ENCODE results near the gene HPCAL1. TPM values are rescaled to one million over a fixed set of nuclear protein-coding genes. Genes with fewer than 3 reads are reported as not detected.

HPCAL1 gene
- total and polyA plus RNA-seq, 2 of the 8 experiments (the other 6 are each of a cell fraction or from before 2014, with no cell fraction given), result 5.8 to 8.6 TPM

DNA sequence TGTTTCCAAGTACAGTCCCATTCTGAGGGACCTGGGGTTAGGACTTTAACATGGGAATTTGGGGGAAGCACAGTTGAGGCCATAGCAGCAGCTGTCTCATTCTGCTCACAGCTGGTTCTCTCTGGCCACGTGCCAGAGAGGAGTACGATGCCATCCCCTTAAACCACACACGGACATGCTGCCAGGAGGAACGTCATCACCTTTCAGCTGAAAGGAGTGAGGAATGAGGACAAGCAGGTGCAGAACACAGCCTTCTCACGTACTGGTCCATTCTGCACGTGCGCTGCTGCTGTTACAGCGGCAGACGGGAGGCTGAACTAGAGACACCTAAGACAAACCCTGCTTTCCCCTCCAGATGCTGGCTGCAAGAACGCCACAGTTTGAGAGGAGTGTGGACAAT is 111.9 kb downstream of the HPCAL1 start:
- Histone ChIP-seq H2AK5ac (ENCODE audit: low read depth, low read length) (0 out of 2 replicates have a peak overlapping the region, but pooled peaks have one; percentile 70), H2BK5ac (ENCODE audit: low read depth, low read length) (no peak overlapping the region), H4K5ac (ENCODE audit: insufficient read length, low read depth, low read length) (no peak overlapping the region), H3K56ac (replicated peaks; ENCODE audit: insufficient read length, low read depth, low read length) (no peak overlapping the region), H3K9me3 (ENCODE audit: insufficient read depth in 2 of 2, low read depth in 1 of 2, low read length in 1 of 2) (0 out of 4 replicates have a peak, but pooled peaks cover 0 to 2% of the 10 kb centered on the region in 2 experiments), H4K91ac (replicated peaks; ENCODE audit: insufficient read length, low read length) (no peak overlapping the region), H3K27me3 (replicated peaks in 1 of 4; ENCODE audit: control insufficient read depth in 3 of 4, extremely low read depth in 1 of 4, insufficient read depth in 3 of 4, low read length in 3 of 4) (no peaks in the 10 kb centered on the region), H4K20me1 (replicated peaks in 1 of 2; ENCODE audit: control insufficient read depth in 1 of 2, insufficient read depth in 2 of 2, low read length in 2 of 2) (no peaks in the 10 kb centered on the region), H3K14ac (ENCODE audit: insufficient read length) (no peak overlapping the region), H3K18ac (ENCODE audit: extremely low read depth, low read length) (no peak overlapping the region), H2BK20ac (ENCODE audit: low read length) (no peak overlapping the region), H3K4me1 (replicated peaks in 1 of 4; ENCODE audit: control insufficient read depth in 3 of 4, insufficient read depth in 4 of 4, low read length in 3 of 4) (no peaks in the 10 kb centered on the region; a peak in 1 of 7 replicates), H3K79me2 (ENCODE audit: control insufficient read depth in 1 of 2, insufficient read depth in 2 of 2, low read length in 2 of 2) (no peaks in the 10 kb centered on the region), H4K8ac (ENCODE audit: extremely low read depth, insufficient read depth, low read length) (no peak overlapping the region), H3K36me3 (ENCODE audit: control insufficient read depth in 2 of 4, insufficient read depth in 4 of 4, low read length in 3 of 4) (no peaks in the 10 kb centered on the region), H2AFZ (ENCODE audit: low read length) (no peak overlapping the region), H3K27ac (ENCODE audit: low read depth, low read length) (no peak overlapping the region), H2BK120ac (replicated peaks; ENCODE audit: low read depth, low read length) (no peak overlapping the region), H3K4me2 (ENCODE audit: insufficient read depth in 1 of 2, low read depth in 2 of 2, low read length in 2 of 2) (no peak overlapping the region), H3K23me2 (ENCODE audit: low read depth, low read length) (no peaks in the 10 kb centered on the region), H3K9ac (replicated peaks in 1 of 4; ENCODE audit: extremely low read depth in 1 of 4, low read depth in 3 of 4, low read length in 3 of 4) (no peak overlapping the region), H3K79me1 (ENCODE audit: low read depth, low read length) (no peaks in the 10 kb centered on the region), H2BK12ac (ENCODE audit: low read depth, low read length) (no peak overlapping the region), H3K4me3 (ENCODE audit: extremely low read depth in 1 of 4, insufficient read depth in 2 of 4, low read depth in 3 of 4, low read length in 4 of 4) (no peak overlapping the region), H2BK15ac (ENCODE audit: low read length) (no peak overlapping the region), H3K4ac (replicated peaks; ENCODE audit: insufficient read length, low read depth, low read length) (no peak overlapping the region), H3K23ac (ENCODE audit: insufficient read length) (no peak overlapping the region)
- CTCF ChIA-PET (ENCODE audit: partially characterized antibody), result interaction anchor here (0.7 to 1.7 kb wide), 4 partner anchors 8 to 117 kb away, joined by 3 to 6 read pairs (median 4); no protein-coding TSS in a partner anchor
- no peak for TF ChIP-seq RBBP5 (IDR thresholded peaks at IDR 0.05; ENCODE audit: borderline replicate concordance, low read depth, low read length)
- no peak for TF ChIP-seq TAF7 (optimal IDR thresholded peaks at IDR 0.05; ENCODE audit: borderline replicate concordance, low read depth, low read length)
- no peak for TF ChIP-seq SAP30 (IDR thresholded peaks at IDR 0.05; ENCODE audit: insufficient read depth, insufficient replicate concordance, low read length)
- POLR2A ChIA-PET (ENCODE audit: partially characterized antibody), result no interaction called here
- 88% methylated on average over 6 of the region's 10 CpGs; no CpG with 5 or more reads in 1 of the 2 experiments for WGBS, 2 experiments (ENCODE audit: extremely low coverage in 1 of 2, insufficient coverage in 1 of 2, insufficient read length in 1 of 2, insufficient replicate concordance in 2 of 2, low coverage in 1 of 2, low lambda C conversion rate in 2 of 2, missing lambda C conversion rate in 1 of 2)
- FAIRE-seq (no peak), DNase-seq (ENCODE audit: low read depth in 1 of 2, low spot score in 2 of 2) (no peak)
